Lung (tissue), 12 donors: ENCODE measurements around the gene DFFA. TPM values are rescaled to one million over a fixed set of nuclear protein-coding genes. Genes with fewer than 3 reads are reported as not detected.

Experiments used
- ATAC-seq: fragments of 200-7000 bp; cut with Tn5 transposase; one replicate; pipeline ENCODE4 v1.9.1; 2020; ENCODE audit warnings: moderate number of reproducible peaks; ENCODE audit not compliant: insufficient read depth, low FRiP score
- DNase-seq, 3 donors: peaks; one replicate each; pipeline ENCODE4 v3.0.0-alpha.2; 2013 to 2017
- H3K27ac ChIP-seq, 2 donors: one replicate each; pipeline ENCODE4 v1.5.1; 2013; ENCODE audit warnings: mild to moderate bottlenecking in 2 of 2, moderate library complexity in 2 of 2, control low read depth in 1 of 2, inconsistent platforms in 1 of 2, low read depth in 1 of 2, low read length in 1 of 2
- H3K27me3 ChIP-seq, 3 donors: one replicate each; pipeline ENCODE4 v1.5.1; 2013; ENCODE audit warnings: low read length in 2 of 3; ENCODE audit not compliant: control insufficient read depth in 3 of 3, insufficient read depth in 3 of 3
- H3K36me3 ChIP-seq, 4 donors: one replicate each; pipeline ENCODE4 v1.5.1; 2013; ENCODE audit warnings: low read length in 4 of 4, mild to moderate bottlenecking in 1 of 4, moderate library complexity in 1 of 4; ENCODE audit not compliant: control insufficient read depth in 4 of 4, insufficient read depth in 4 of 4
- H3K4me1 ChIP-seq, 5 donors: one replicate each; pipeline ENCODE4 v1.5.1; 2013; ENCODE audit warnings: low read length in 5 of 5, mild to moderate bottlenecking in 2 of 5, moderate library complexity in 1 of 5; ENCODE audit not compliant: control insufficient read depth in 5 of 5, insufficient read depth in 5 of 5
- H3K4me3 ChIP-seq: one replicate; pipeline ENCODE4 v1.5.1; 2013; ENCODE audit warnings: mild to moderate bottlenecking, control low read depth, moderate library complexity
- H3K9ac ChIP-seq, 2 donors: one replicate each; pipeline ENCODE4 v1.5.1; 2013; ENCODE audit warnings: low read length in 2 of 2, control low read depth in 1 of 2; ENCODE audit not compliant: insufficient read depth in 1 of 2
- H3K9me3 ChIP-seq, 4 donors: one replicate each; pipeline ENCODE4 v1.5.1; 2013; ENCODE audit warnings: low read length in 3 of 4, mild to moderate bottlenecking in 1 of 4, moderate library complexity in 1 of 4; ENCODE audit not compliant: control insufficient read depth in 4 of 4, insufficient read depth in 3 of 4
- WGBS, 2 donors: extraction: QIAGEN DNeasy Blood & Tissue Kit; methylation state at CpG; one replicate each; pipeline ENCODE4 v1.1.7; 2013; 5-methylcytosine and 5-hydroxymethylcytosine counted together
- polyA plus RNA-seq, 2 donors: library from polyadenylated mRNA; stranded (reverse); fragments of 200-250 nt; gene quantifications; one replicate each; pipeline ENCODE4 v1.2.1, GENCODE V29; 2013
- total RNA-seq, 2 donors: library from RNA; depleted of rRNA in 1 of 2; stranded (reverse); fragments of >200 nt in 1 of 2; gene quantifications; one replicate each; pipeline ENCODE4 v1.2.1, GENCODE V29; 2014 to 2021
- TF ChIP-seq, protein P1 (sequence below): IDR thresholded peaks from 2 replicates; pipeline ENCODE4 v1.5.1; 2012; ENCODE audit warnings: mild to moderate bottlenecking; ENCODE audit errors: control extremely low read depth, extremely low read depth
- donor health status: control.
- donor health status: control.
- donor health status: Bipolar disorder and iron deficiency.
- donor health status: healthy.
- donor health status: DM: yes; HTN: yes; CAD: no.

DFFA gene
- total and polyA plus RNA-seq, 4 donors, result 13.8 to 37.4 (median 27.1) TPM

DNA sequence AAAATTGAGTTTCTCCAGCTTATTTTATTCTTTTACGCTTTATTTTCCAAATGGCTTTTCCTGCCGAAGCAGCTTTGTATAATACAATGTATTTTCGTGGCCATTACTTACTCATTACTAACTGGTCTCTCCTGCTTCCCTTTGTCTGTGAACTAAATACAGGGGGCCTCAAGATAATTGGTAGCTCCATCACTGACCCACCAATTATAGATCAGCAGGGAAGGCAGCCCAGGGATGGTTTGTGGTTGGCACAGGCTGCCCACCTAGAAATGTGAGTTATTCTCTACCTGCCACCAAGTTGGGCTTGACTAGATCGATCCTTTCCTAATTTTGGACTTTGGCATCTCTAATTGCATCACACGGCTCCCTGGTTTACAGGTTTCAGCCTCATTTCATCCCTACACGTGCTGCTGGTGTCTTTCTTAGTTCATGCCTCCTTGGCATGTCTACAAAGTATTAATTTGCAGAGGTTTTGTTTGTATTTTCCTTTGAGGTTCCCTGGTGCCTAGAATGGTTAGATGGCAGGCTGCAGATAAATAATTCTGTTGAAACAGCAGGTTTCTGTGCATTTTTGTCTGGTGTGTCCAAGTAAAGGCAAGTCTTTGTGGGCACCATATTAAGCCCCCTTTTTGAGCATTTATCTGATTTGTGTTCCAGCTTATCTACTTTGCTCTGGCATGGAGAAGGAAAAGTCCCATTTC, 37.6 kb upstream of the DFFA start:
- H3K9ac ChIP-seq, result no peak overlapping the region
- H3K27ac ChIP-seq, result peak overlapping the region in 1 of 2 donors; percentile 80
- peaks cover 3 to 20% (median 10%) of the 10 kb centered on the region in 5 donors for H3K4me1 ChIP-seq
- H3K9me3 ChIP-seq, result no peaks in the 10 kb centered on the region
- no peaks in the 10 kb centered on the region for H3K36me3 ChIP-seq
- TF ChIP-seq, protein P1, sequence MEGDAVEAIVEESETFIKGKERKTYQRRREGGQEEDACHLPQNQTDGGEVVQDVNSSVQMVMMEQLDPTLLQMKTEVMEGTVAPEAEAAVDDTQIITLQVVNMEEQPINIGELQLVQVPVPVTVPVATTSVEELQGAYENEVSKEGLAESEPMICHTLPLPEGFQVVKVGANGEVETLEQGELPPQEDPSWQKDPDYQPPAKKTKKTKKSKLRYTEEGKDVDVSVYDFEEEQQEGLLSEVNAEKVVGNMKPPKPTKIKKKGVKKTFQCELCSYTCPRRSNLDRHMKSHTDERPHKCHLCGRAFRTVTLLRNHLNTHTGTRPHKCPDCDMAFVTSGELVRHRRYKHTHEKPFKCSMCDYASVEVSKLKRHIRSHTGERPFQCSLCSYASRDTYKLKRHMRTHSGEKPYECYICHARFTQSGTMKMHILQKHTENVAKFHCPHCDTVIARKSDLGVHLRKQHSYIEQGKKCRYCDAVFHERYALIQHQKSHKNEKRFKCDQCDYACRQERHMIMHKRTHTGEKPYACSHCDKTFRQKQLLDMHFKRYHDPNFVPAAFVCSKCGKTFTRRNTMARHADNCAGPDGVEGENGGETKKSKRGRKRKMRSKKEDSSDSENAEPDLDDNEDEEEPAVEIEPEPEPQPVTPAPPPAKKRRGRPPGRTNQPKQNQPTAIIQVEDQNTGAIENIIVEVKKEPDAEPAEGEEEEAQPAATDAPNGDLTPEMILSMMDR, result no peak
- ATAC-seq (no peak), DNase-seq (no peak)
- no peaks in the 10 kb centered on the region for H3K27me3 ChIP-seq
- 71 to 76% methylated on average over 6 of the region's 6 CpGs for WGBS, 2 donors
- no peak overlapping the region for H3K4me3 ChIP-seq

DNA sequence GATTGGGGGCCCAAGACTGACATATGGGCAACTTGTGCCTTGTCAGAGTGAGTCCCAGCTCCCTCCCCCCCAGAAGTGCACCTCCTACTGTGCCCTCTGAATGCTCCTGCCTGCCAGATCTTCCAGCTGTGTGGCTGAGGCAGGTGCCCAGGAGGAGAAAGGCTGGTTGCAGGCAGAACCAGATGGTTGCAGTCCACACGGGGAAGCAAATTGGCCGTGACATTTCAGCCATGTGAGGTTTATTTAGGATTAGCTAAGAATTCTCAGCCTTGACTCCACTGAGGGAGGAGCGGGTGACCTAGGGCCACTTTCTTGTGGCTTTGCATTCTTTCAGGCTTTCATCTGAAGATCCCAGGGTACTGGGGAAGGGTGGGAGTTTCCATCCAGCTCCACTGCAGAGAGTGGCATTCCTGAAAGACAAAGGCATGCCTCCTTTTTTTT, 36.2 kb upstream of the DFFA start:
- DNase-seq, result no peak
- 68 to 82% methylated on average over 3 of the region's 3 CpGs for WGBS, 2 donors
- TF ChIP-seq, protein P1, result no peak
- H3K27ac ChIP-seq, result no peak overlapping the region
- H3K27me3 ChIP-seq, result no peaks in the 10 kb centered on the region
- no peak overlapping the region for H3K9ac ChIP-seq
- no peaks in the 10 kb centered on the region for H3K36me3 ChIP-seq
- no peak for ATAC-seq
- H3K4me3 ChIP-seq, result no peak overlapping the region
- no peaks in the 10 kb centered on the region for H3K9me3 ChIP-seq
- H3K4me1 ChIP-seq, result peaks cover 0 to 20% (median 8%) of the 10 kb centered on the region in 5 donors

DNA sequence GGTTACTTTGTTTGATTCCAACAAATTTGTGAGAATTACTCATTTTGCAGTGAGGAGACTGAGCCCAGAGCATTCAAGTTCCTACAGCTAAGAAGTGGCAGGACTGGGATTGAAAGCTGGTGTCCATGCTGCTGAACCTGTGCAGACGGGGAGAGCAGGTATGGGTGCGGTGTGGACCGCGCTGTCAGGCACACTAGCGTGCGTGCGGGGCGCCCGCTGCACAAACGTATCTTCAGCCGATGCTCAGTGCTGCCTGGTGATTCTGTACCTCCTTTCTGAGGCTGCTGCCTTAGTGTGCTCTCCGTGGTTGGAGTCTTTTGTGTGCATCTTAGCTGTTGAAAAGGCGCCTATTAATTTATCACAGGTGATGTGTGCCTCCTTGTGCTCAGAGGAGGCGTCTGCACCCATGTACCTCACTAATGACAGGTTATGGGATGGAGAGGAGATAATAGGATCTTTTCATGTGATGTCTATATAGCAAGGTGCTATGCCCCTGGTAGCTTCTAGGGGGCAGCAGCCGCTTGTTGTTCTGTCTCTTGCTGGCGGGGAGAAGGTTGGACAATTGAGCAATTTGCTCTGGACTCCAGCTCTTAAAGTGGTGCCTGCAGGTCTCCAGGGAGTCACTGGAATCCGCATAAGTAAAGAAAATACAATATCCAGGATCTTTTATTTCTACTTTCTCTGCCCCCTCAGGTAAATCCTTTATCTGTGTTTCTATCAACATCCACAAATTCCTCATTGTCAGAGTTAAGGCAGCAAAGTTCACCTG, 35.0 kb upstream of the DFFA start:
- WGBS, 2 donors, result 71 to 75% methylated on average over 17 of the region's 17 CpGs
- H3K27ac ChIP-seq, result no peak overlapping the region
- peaks cover 0 to 20% (median 8%) of the 10 kb centered on the region in 5 donors for H3K4me1 ChIP-seq
- H3K4me3 ChIP-seq, result no peak overlapping the region
- no peaks in the 10 kb centered on the region for H3K27me3 ChIP-seq
- no peaks in the 10 kb centered on the region for H3K9me3 ChIP-seq
- TF ChIP-seq, protein P1, result peak; percentile 91
- H3K36me3 ChIP-seq, result no peaks in the 10 kb centered on the region
- no peak overlapping the region for H3K9ac ChIP-seq
- ATAC-seq, result peak; percentile 72
- DNase-seq, result peak; percentile 68 to 87 (median 73)
